ENCODE results near the gene BPHL.
A peak's percentile ranks its signal among the peaks of the same experiment; 100 is the strongest.
"Not testable (repeated sequence)": the region's sequence is repeated elsewhere in the genome, so short reads cannot be mapped to it uniquely, and the experiment has no call there.

The BPHL gene

GRCh38 chr6:3156184-3157130 is 37.9 kb downstream of the BPHL start:
- not testable (repeated sequence) for DNase-seq (ENCODE audit: low spot score)

GRCh38 chr6:3157131-3157933 is 38.8 kb downstream of the BPHL start, which contains the start of gene TUBB2A:
Gene TUBB2A (minus strand): TSS chr6:3157544. CDS start chr6:3157463, 81 bp downstream.
- peak; percentile 99 for DNase-seq (ENCODE audit: low spot score)

- no peak for DNase-seq (ENCODE audit: low spot score)
Measured at GRCh38 chr6:3159805-3160781, 41.6 kb downstream of the BPHL start.

GRCh38 chr6:3162067-3162497 is 43.6 kb downstream of the BPHL start:
- no peak for DNase-seq (ENCODE audit: low spot score)

- DNase-seq (ENCODE audit: low spot score), result peak; percentile 90
Measured at GRCh38 chr6:3162565-3163247, 44.2 kb downstream of the BPHL start.

GRCh38 chr6:3163248-3163594 is 44.7 kb downstream of the BPHL start:
- DNase-seq (ENCODE audit: low spot score), result no peak

GRCh38 chr6:3164388-3164787 is 45.9 kb downstream of the BPHL start:
- DNase-seq (ENCODE audit: low spot score), result no peak

- peak; percentile 31 for DNase-seq (ENCODE audit: low spot score)
Measured at GRCh38 chr6:3165631-3166534, 47.4 kb downstream of the BPHL start.

- not testable (repeated sequence) for DNase-seq (ENCODE audit: low spot score)
Measured at GRCh38 chr6:3166535-3167225, 48.2 kb downstream of the BPHL start.

- DNase-seq (ENCODE audit: low spot score), result not testable (repeated sequence)
Measured at GRCh38 chr6:3168046-3168445, 49.5 kb downstream of the BPHL start.

GRCh38 chr6:3170676-3171075 is 52.2 kb downstream of the BPHL start:
- DNase-seq (ENCODE audit: low spot score), result not testable (repeated sequence)

GRCh38 chr6:3171313-3172175 is 53.0 kb downstream of the BPHL start:
- DNase-seq (ENCODE audit: low spot score), result not testable (repeated sequence)

GRCh38 chr6:3172789-3173188 is 54.3 kb downstream of the BPHL start:
- not testable (repeated sequence) for DNase-seq (ENCODE audit: low spot score)

- DNase-seq (ENCODE audit: low spot score), result not testable (repeated sequence)
Measured at GRCh38 chr6:3173636-3174089, 55.2 kb downstream of the BPHL start.

- no peak for DNase-seq (ENCODE audit: low spot score)
Measured at GRCh38 chr6:3175715-3176402, 57.3 kb downstream of the BPHL start.

GRCh38 chr6:3176562-3177355 is 58.2 kb downstream of the BPHL start:
- DNase-seq (ENCODE audit: low spot score), result peak; percentile 85

- not testable (repeated sequence) for DNase-seq (ENCODE audit: low spot score)
Measured at GRCh38 chr6:3178666-3179065, 60.2 kb downstream of the BPHL start.

Measured in AG20443 (cell line).